CD4-positive, alpha-beta T cell treated with Interleukin-2 at 100 ng/mL for 4 hours (primary cell): ENCODE results near the gene HSD17B14.
"Not testable (repeated sequence)": the region's sequence is repeated elsewhere in the genome, so short reads cannot be mapped to it uniquely, and the experiment has no call there.

Source experiments
- DNase-seq: peaks from one replicate; pipeline ENCODE4 v3.0.0-alpha.2; 2020; ENCODE audit warnings: low spot score

The HSD17B14 gene

GRCh38 chr19:48836089-48837017 is at the start of gene HSD17B14:
HSD17B14 (minus strand) TSS chr19:48836491; CDS start chr19:48836411, 80 bp downstream.
- no peak for DNase-seq

- DNase-seq: no peak
These were observed 47.4 kb upstream of the HSD17B14 start for GRCh38 chr19:48883726-48884125.

- DNase-seq: peak; percentile 27
These were observed 45.7 kb upstream of the HSD17B14 start for GRCh38 chr19:48881741-48882657.

- not testable (repeated sequence) for DNase-seq
These were observed 43.4 kb upstream of the HSD17B14 start for GRCh38 chr19:48879696-48880095.

- no peak for DNase-seq
These were observed 42.8 kb upstream of the HSD17B14 start for GRCh38 chr19:48879025-48879637.

GRCh38 chr19:48878196-48879024 is 42.1 kb upstream of the HSD17B14 start:
- peak; percentile 48 for DNase-seq

- no peak for DNase-seq
These were observed 41.5 kb upstream of the HSD17B14 start for GRCh38 chr19:48877855-48878195.

GRCh38 chr19:48876043-48876981 is 40.0 kb upstream of the HSD17B14 start:
- peak; percentile 62 for DNase-seq

- DNase-seq: no peak
These were observed 38.2 kb upstream of the HSD17B14 start for GRCh38 chr19:48874303-48875135.

- DNase-seq: no peak
These were observed 37.4 kb upstream of the HSD17B14 start for GRCh38 chr19:48873476-48874302.

- DNase-seq: peak; percentile 88
These were observed 36.7 kb upstream of the HSD17B14 start for GRCh38 chr19:48872884-48873475.

- DNase-seq: peak; percentile 99
These were observed 36.0 kb upstream of the HSD17B14 start, which contains the start of gene PPP1R15A for GRCh38 chr19:48872182-48872883. PPP1R15A (plus strand) TSS chr19:48872421; CDS start chr19:48873234, 813 bp downstream.

GRCh38 chr19:48871471-48872181 is 35.3 kb upstream of the HSD17B14 start:
- not testable (repeated sequence) for DNase-seq

- no peak for DNase-seq
These were observed 33.8 kb upstream of the HSD17B14 start for GRCh38 chr19:48870048-48870447.

- DNase-seq: no peak
These were observed 32.0 kb upstream of the HSD17B14 start, which contains the start of gene PLEKHA4 for GRCh38 chr19:48868114-48868886. PLEKHA4 (minus strand) TSS chr19:48868617; CDS start chr19:48867620, 997 bp downstream.

GRCh38 chr19:48867746-48868113 is 31.4 kb upstream of the HSD17B14 start:
- no peak for DNase-seq
